Measurements from ENCODE around the gene ADI1. TPM values are rescaled to one million over a fixed set of nuclear protein-coding genes. Genes with fewer than 3 reads are reported as not detected.

The ADI1 gene
- total and polyA plus RNA-seq, 8 donors, result 9.9 to 29.7 (median 19.6) TPM

DNA sequence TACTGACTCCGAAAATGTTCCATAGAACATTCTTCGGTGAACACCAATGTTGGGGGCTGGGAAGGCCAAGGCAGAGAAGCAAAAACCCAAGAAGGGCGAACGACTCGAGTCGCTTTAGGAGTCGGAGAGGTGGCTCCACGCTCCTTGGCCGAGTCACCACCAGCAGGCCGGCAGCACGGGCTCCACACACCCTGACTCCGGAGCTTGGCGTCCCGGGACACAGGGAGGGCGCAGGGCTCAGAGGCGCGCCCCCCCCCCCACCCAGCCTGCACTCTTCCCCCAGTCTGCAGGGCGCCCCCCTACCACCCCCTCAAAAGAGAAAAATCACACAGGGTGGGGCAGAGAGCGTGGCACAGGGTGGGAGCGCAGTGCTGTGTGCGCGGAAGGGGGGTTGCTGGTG, 7.5 kb upstream of the ADI1 start:
- ATAC-seq, result no peak
- H3K36me3 ChIP-seq, result no peaks in the 10 kb centered on the region

GRCh38 chr2:3523551-3524041, 4.3 kb upstream of the ADI1 start:
- no peak for DNase-seq
- 11 to 12% methylated on average over 4 of the region's 4 CpGs for WGBS, 2 donors
- H3K4me1 ChIP-seq, result peaks cover 8 to 19% (median 17%) of the 10 kb centered on the region in 3 donors
- TF ChIP-seq CTCF (IDR thresholded peaks at IDR 0.05), result no peak
- H3K36me3 ChIP-seq, result no peaks in the 10 kb centered on the region
- no peak overlapping the region for H3K4me3 ChIP-seq
- FAIRE-seq, result no peak
- no peaks in the 10 kb centered on the region for H3K9me3 ChIP-seq
- no peaks in the 10 kb centered on the region for H3K27me3 ChIP-seq
- intact Hi-C loops (cut with DNase I), result no loop called here
- ATAC-seq, result peak in 1 of 4 donors; percentile 4
- peak overlapping the region in 2 of 4 donors; percentile 27 to 30 for H3K27ac ChIP-seq

More for the DNA sequence above, 7.5 kb upstream of the ADI1 start:
- no peak for FAIRE-seq
- no peak for DNase-seq
- Histone ChIP-seq H3K4me3 (no peak overlapping the region), H3K9me3 (no peaks in the 10 kb centered on the region), H3K4me1 (peaks cover 8 to 19% (median 12%) of the 10 kb centered on the region in 3 donors), H3K27ac (no peak overlapping the region), H3K27me3 (no peaks in the 10 kb centered on the region)
- no peak for TF ChIP-seq CTCF (IDR thresholded peaks at IDR 0.05)
- intact Hi-C loops (cut with DNase I), result no loop called here
- 91 to 95% methylated on average over 20 to 22 of the region's 22 CpGs for WGBS, 2 donors

DNA sequence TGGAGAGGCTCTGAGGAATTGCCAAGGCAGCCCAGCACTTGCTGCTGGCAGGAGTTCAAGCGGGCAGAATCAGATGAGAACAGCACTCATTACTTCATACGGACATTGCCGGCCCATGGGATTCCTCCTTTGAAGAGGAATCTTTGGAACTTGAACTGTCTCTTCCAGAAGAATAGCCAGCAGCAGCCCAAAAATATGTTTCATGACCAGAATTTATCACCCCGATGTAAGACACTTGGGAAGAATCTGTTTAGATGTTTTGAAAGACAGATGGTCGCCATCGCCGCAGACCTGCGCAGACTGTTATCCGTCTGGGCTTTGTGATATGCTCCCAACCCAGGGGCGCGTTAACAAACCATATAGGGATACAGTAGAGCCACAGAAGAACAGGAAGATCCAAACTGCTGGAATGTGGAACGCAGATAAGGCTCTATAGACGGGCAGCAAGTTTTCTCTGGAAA, 3.7 kb upstream of the ADI1 start:
- H3K4me3 ChIP-seq, result no peak overlapping the region
- no peaks in the 10 kb centered on the region for H3K9me3 ChIP-seq
- DNase-seq (no peak), ATAC-seq (no peak), FAIRE-seq (no peak)
- intact Hi-C loops (cut with DNase I), result no loop called here
- H3K4me1 ChIP-seq, result peaks cover 8 to 21% (median 17%) of the 10 kb centered on the region in 3 donors
- no peaks in the 10 kb centered on the region for H3K27me3 ChIP-seq
- no peaks in the 10 kb centered on the region for H3K36me3 ChIP-seq
- H3K27ac ChIP-seq, result peak overlapping the region in 2 of 4 donors; percentile 27 to 30
- WGBS, 2 donors, result 43 to 49% methylated on average over 13 of the region's 13 CpGs
- no peak for TF ChIP-seq CTCF (IDR thresholded peaks at IDR 0.05)

GRCh38 chr2:3520591-3520990, 1.3 kb upstream of the ADI1 start:
- no peaks in the 10 kb centered on the region for H3K27me3 ChIP-seq
- H3K9me3 ChIP-seq, result no peaks in the 10 kb centered on the region
- no peak for FAIRE-seq
- no peak for TF ChIP-seq CTCF (IDR thresholded peaks at IDR 0.05)
- intact Hi-C loops (cut with DNase I), result no loop called here
- H3K4me1 ChIP-seq, result peaks cover 8 to 27% (median 17%) of the 10 kb centered on the region in 3 donors
- no peak for ATAC-seq
- H3K4me3 ChIP-seq, result no peak overlapping the region
- 93 to 96% methylated on average over 6 of the region's 6 CpGs for WGBS, 2 donors
- no peaks in the 10 kb centered on the region for H3K36me3 ChIP-seq
- no peak overlapping the region for H3K27ac ChIP-seq
- DNase-seq, result no peak

DNA sequence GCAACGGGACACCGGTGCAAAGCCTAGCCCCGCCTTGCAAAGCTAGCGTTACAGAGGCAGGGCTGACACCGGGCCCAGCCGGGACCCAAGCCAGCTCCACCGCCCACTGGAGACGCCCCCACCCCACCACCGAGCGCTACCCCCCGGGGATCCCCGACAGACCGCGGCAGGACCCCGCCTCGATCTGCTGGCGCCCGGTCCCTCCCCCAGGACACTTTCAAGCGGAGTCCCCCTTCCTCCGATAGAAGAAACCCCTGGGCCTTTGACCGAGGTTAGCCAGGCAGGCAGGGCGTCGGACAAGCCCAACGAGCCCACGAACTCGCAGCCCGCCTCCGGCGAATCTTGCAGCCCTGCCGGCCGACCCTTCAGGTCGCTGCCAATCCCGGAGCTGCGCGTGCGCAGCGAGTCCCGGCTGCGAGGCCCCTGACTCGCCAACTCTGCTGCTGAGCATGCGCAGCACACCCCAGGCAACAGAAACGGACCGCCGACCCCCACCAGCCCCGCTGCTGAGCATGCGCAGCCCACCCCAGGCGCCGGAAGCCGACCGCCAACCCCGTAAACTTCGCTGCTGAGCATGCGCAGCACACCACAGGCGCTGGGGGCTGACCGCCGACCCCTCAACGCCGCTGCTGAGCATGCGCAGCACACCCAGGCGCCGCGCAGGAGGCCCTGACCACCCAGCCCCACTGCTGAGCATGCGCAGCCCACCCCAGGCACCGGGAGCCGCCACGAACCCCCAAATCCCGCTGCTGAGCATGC, 656 bp downstream of the ADI1 start:
- H3K4me1 ChIP-seq, result peaks cover 0 to 17% (median 10%) of the 10 kb centered on the region in 3 donors
- peak overlapping the region; percentile 96 to 100 (median 99) for H3K27ac ChIP-seq
- H3K9me3 ChIP-seq, result no peaks in the 10 kb centered on the region
- peaks cover 0 to 2% (median 0%) of the 10 kb centered on the region in 3 donors for H3K36me3 ChIP-seq
- peak overlapping the region; percentile 69 to 86 (median 79) for H3K4me3 ChIP-seq
- DNase-seq (peak; percentile 97 to 100 (median 99)), ATAC-seq (peak; percentile 84 to 94 (median 92)), FAIRE-seq (no peak)
- intact Hi-C loops (cut with DNase I), result no loop called here
- H3K27me3 ChIP-seq, result no peaks in the 10 kb centered on the region
- TF ChIP-seq CTCF (IDR thresholded peaks at IDR 0.05), result no peak
- WGBS, 2 donors, result 0 to 1% methylated on average over 58 to 67 of the region's 67 CpGs

Measured in pancreas (tissue), 10 donors.